ENCODE data around the gene PMF1.
"Not testable (repeated sequence)": the region's sequence is repeated elsewhere in the genome, so short reads cannot be mapped to it uniquely, and the experiment has no call there.

The PMF1 gene

GRCh38 chr1:156212833-156213643 is at the start of gene PMF1:
TSS of gene PMF1 (plus strand) at chr1:156213007. CDS start at chr1:156213016, 9 bp downstream.
- DNase-seq (ENCODE audit: low spot score) = peak; percentile 97

GRCh38 chr1:156163712-156164111 is 49.1 kb upstream of the PMF1 start:
- no peak for DNase-seq (ENCODE audit: low spot score)

GRCh38 chr1:156164125-156164831 is 48.5 kb upstream of the PMF1 start:
- DNase-seq (ENCODE audit: low spot score) = no peak

- no peak for DNase-seq (ENCODE audit: low spot score)
These were observed 47.7 kb upstream of the PMF1 start for GRCh38 chr1:156165083-156165482.

- DNase-seq (ENCODE audit: low spot score) = no peak
These were observed 45.3 kb upstream of the PMF1 start for GRCh38 chr1:156167536-156167935.

- DNase-seq (ENCODE audit: low spot score) = no peak
These were observed 39.9 kb upstream of the PMF1 start for GRCh38 chr1:156172696-156173470.

GRCh38 chr1:156176610-156177210 is 36.1 kb upstream of the PMF1 start:
- no peak for DNase-seq (ENCODE audit: low spot score)

GRCh38 chr1:156177919-156178654 is 34.7 kb upstream of the PMF1 start:
- no peak for DNase-seq (ENCODE audit: low spot score)

GRCh38 chr1:156180471-156180870 is 32.3 kb upstream of the PMF1 start:
- DNase-seq (ENCODE audit: low spot score) = no peak

- DNase-seq (ENCODE audit: low spot score) = not testable (repeated sequence)
These were observed 31.3 kb upstream of the PMF1 start for GRCh38 chr1:156181391-156181924.

- DNase-seq (ENCODE audit: low spot score) = not testable (repeated sequence)
These were observed 30.6 kb upstream of the PMF1 start for GRCh38 chr1:156182010-156182779.

GRCh38 chr1:156186347-156187177 is 26.2 kb upstream of the PMF1 start:
- DNase-seq (ENCODE audit: low spot score) = not testable (repeated sequence)

- not testable (repeated sequence) for DNase-seq (ENCODE audit: low spot score)
These were observed 22.5 kb upstream of the PMF1 start for GRCh38 chr1:156190265-156190664.

- no peak for DNase-seq (ENCODE audit: low spot score)
These were observed 21.4 kb upstream of the PMF1 start for GRCh38 chr1:156191292-156191964.

GRCh38 chr1:156193208-156193487 is 19.7 kb upstream of the PMF1 start:
- no peak for DNase-seq (ENCODE audit: low spot score)

- peak; percentile 99 for DNase-seq (ENCODE audit: low spot score)
These were observed 19.1 kb upstream of the PMF1 start, which contains the start of gene SLC25A44 for GRCh38 chr1:156193488-156194299. TSS of gene SLC25A44 (plus strand) at chr1:156194104. CDS start at chr1:156199848, 5,744 bp downstream.

GRCh38 chr1:156194300-156194652 is 18.5 kb upstream of the PMF1 start:
- peak; percentile 47 for DNase-seq (ENCODE audit: low spot score)

- no peak for DNase-seq (ENCODE audit: low spot score)
These were observed 17.0 kb upstream of the PMF1 start for GRCh38 chr1:156195853-156196252.

All from RKO (cell line).